ENCODE data around the gene TGM2. TPM values are rescaled to one million over a fixed set of nuclear protein-coding genes. Genes with fewer than 3 reads are reported as not detected.
A peak's percentile ranks its signal among the peaks of the same experiment; 100 is the strongest.

The TGM2 gene
- total RNA-seq, 2 experiments from 2014 or later = not detected

DNA sequence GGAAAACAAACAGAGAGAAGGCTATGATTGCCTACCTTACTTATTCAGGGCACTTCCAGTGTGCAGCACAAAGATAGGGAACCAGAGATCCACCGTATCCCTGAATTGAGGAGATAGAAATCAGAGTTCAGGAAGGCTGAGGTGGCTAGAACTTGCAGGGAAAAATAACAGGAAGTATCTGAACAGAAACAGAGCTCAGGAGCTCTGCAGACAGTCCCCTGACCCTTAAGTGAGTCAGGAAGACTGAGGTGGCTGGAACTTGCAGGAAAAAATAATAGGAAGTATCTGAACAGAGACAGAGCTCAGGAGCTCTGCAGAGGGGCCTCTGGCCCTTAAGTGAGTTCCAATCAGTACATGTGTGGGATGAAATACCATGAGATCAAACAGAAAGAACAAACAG lies 66.1 kb downstream of the TGM2 start:
- peaks cover 2% of the 10 kb centered on the region for H3K36me3 Mint-ChIP-seq (ENCODE audit: low read depth)
- DNase-seq = no peak
- intact Hi-C loops (cut with micrococcal nuclease) = no loop called here
- no peak for ATAC-seq
- H3K4me1 Mint-ChIP-seq (ENCODE audit: low read depth) = peaks cover 8% of the 10 kb centered on the region
- no peak overlapping the region for H3K27ac Mint-ChIP-seq
- H3K9me3 Mint-ChIP-seq = peaks cover 7% of the 10 kb centered on the region
- H3K27me3 Mint-ChIP-seq = no peaks in the 10 kb centered on the region
- CTCF ChIA-PET = interaction anchor here (0.9 kb wide), 1 partner anchor 26 kb away, joined by 3 read pairs; no protein-coding TSS in a partner anchor
- TF ChIP-seq, protein P1, sequence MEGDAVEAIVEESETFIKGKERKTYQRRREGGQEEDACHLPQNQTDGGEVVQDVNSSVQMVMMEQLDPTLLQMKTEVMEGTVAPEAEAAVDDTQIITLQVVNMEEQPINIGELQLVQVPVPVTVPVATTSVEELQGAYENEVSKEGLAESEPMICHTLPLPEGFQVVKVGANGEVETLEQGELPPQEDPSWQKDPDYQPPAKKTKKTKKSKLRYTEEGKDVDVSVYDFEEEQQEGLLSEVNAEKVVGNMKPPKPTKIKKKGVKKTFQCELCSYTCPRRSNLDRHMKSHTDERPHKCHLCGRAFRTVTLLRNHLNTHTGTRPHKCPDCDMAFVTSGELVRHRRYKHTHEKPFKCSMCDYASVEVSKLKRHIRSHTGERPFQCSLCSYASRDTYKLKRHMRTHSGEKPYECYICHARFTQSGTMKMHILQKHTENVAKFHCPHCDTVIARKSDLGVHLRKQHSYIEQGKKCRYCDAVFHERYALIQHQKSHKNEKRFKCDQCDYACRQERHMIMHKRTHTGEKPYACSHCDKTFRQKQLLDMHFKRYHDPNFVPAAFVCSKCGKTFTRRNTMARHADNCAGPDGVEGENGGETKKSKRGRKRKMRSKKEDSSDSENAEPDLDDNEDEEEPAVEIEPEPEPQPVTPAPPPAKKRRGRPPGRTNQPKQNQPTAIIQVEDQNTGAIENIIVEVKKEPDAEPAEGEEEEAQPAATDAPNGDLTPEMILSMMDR (IDR thresholded peaks at IDR 0.05) = no peak
- H3K4me3 Mint-ChIP-seq = no peak overlapping the region
- POLR2A ChIA-PET = no interaction called here

DNA sequence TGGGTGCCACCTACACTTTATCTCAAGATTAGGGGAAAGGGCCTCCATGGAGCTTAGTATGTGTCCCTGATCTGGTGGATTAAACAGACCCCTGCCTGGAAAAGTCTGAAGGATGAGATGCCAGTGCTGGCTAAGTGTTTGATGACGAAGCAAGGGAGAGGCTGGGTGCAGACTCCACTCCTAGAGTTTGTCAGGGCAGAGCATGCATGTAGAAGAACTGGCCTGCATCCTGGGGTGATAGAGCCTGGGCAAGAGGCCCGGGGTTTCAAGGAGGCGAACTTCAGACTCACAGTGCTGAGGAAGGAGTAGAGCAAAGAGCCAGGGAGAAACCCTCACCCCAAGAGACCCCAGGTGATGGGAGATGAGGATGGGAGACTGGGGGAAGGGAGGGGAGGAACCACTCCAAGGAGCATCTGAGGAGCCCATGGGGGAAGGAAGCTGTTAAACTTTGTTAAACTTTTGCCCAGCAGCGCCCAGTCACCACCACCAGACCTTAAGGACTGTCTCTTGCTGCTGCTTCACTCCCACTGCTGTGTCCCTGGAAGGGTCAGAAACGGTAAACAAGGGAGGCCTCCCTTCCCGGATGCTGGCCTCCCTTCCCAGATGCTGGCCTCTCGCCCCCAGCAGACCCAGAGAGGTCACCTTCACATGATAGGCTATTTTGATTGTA lies 69.9 kb downstream of the TGM2 start:
- ChIA-PET CTCF (no interaction called here), POLR2A (no interaction called here)

DNA sequence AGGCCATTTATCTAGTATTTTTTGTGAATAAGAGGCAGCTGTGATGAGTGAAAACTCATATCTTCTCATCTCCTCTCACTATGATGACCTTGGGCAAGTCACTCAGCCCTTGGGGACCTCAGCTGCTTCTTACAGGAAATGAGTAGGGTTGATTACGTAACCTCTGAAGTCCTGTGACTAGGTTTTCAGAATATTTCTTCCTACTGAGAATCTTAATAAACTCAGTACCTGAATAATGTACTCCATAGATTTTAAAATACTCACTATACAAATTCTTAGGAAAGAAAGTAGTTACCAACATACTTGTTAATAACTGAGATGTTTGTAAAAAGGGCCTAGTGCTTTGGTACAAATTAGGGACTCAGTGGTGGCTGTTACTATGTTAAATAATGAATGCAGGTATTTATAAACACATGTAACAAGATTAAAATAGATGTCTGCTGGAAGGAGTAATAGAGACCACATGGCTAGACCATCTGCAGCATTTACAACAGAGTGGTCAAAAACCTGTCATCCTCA lies 70.6 kb downstream of the TGM2 start:
- peak; percentile 43 for DNase-seq

More for the DNA sequence above, 69.9 kb downstream of the TGM2 start:
- no peaks in the 10 kb centered on the region for H3K27me3 Mint-ChIP-seq
- ATAC-seq = no peak
- peaks cover 25% of the 10 kb centered on the region for H3K4me1 Mint-ChIP-seq (ENCODE audit: low read depth)
- intact Hi-C loops (cut with micrococcal nuclease) = no loop called here
- TF ChIP-seq, protein P1 (IDR thresholded peaks at IDR 0.05) = no peak
- H3K9me3 Mint-ChIP-seq = peaks cover under 1% of the 10 kb centered on the region
- H3K27ac Mint-ChIP-seq = no peak overlapping the region
- no peak overlapping the region for H3K4me3 Mint-ChIP-seq
- no peak for DNase-seq
- H3K36me3 Mint-ChIP-seq (ENCODE audit: low read depth) = peaks cover 6% of the 10 kb centered on the region

DNA sequence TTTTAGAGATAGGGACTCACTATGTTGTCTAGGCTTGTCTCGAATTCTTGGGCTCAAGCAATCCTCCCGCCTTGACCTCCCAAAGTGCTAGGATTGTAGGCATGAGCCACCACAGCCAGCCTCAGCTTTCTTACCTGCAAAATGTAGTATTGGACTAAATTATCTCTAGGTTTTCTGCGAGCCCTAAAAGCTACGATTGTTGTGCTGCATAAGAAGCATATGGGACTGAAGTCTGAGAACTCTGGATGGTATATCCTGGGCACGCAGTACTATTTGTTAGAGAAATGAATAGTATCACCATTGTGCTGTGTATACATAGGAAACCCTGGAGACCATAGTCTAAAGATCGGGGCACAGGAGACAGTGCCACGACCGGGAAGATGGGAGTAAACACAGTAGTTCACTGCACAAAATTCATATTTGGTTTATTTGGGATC lies 71.4 kb downstream of the TGM2 start:
- ATAC-seq (no peak), DNase-seq (no peak)
- H3K36me3 Mint-ChIP-seq (ENCODE audit: low read depth) = peaks cover 7% of the 10 kb centered on the region
- no peak overlapping the region for H3K27ac Mint-ChIP-seq
- no peaks in the 10 kb centered on the region for H3K9me3 Mint-ChIP-seq
- TF ChIP-seq, protein P1 (IDR thresholded peaks at IDR 0.05) = no peak
- CTCF ChIA-PET = interaction anchor here (1.0 to 1.8 kb wide), 3 partner anchors 20 to 128 kb away, joined by 3 to 6 read pairs (median 4); no protein-coding TSS in a partner anchor
- POLR2A ChIA-PET = no interaction called here
- H3K27me3 Mint-ChIP-seq = no peaks in the 10 kb centered on the region
- peaks cover 25% of the 10 kb centered on the region for H3K4me1 Mint-ChIP-seq (ENCODE audit: low read depth)
- no peak overlapping the region for H3K4me3 Mint-ChIP-seq
- intact Hi-C loops (cut with micrococcal nuclease) = no loop called here

More for the DNA sequence above, 70.6 kb downstream of the TGM2 start:
- Mint-ChIP-seq H3K36me3 (ENCODE audit: low read depth) (peaks cover 6% of the 10 kb centered on the region), H3K4me3 (no peak overlapping the region), H3K27me3 (no peaks in the 10 kb centered on the region), H3K27ac (no peak overlapping the region), H3K9me3 (no peaks in the 10 kb centered on the region), H3K4me1 (ENCODE audit: low read depth) (peaks cover 25% of the 10 kb centered on the region)
- intact Hi-C loops (cut with micrococcal nuclease) = no loop called here
- ChIA-PET POLR2A (no interaction called here), CTCF (interaction anchor here (1.0 to 1.8 kb wide), 3 partner anchors 20 to 127 kb away, joined by 3 to 6 read pairs (median 4); no protein-coding TSS in a partner anchor)
- TF ChIP-seq, protein P1 (IDR thresholded peaks at IDR 0.05) = no peak
- ATAC-seq = peak; percentile 88

DNA sequence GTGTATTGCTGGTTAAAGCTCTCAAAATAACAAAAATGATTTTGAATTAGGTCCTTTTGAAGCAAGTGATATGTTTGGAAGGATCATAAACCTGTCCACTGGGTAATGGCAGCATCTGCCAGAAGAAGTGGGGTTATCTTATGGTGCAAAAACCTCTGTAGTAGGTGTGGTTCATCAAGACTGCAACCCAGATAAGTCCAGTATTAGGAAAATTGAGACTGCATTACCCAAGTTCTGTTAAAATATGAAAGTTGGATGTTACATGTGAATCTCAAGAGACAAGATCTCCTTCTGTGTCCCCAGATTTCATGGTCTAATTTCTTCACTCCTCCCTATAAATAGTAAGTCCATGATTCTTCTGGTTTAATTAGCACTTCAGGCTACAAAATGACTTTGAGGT lies 72.2 kb downstream of the TGM2 start:
- CTCF ChIA-PET = interaction anchor here (1.8 kb wide), 1 partner anchor 128 kb away, joined by 6 read pairs; no protein-coding TSS in a partner anchor

More for the DNA sequence above, 72.2 kb downstream of the TGM2 start:
- Mint-ChIP-seq H3K36me3 (ENCODE audit: low read depth) (peaks cover 9% of the 10 kb centered on the region), H3K27me3 (no peaks in the 10 kb centered on the region), H3K4me1 (ENCODE audit: low read depth) (peaks cover 25% of the 10 kb centered on the region), H3K27ac (no peak overlapping the region), H3K4me3 (no peak overlapping the region), H3K9me3 (no peaks in the 10 kb centered on the region)
- TF ChIP-seq, protein P1 (IDR thresholded peaks at IDR 0.05) = no peak
- ATAC-seq (no peak), DNase-seq (no peak)
- POLR2A ChIA-PET = interaction anchor here (1.3 kb wide), 1 partner anchor 9 kb away, joined by 3 read pairs; no protein-coding TSS in a partner anchor
- intact Hi-C loops (cut with micrococcal nuclease) = no loop called here
